ENCODE results near the gene KCNF1.

Gene KCNF1

GRCh38 chr2:10947446-10948187 lies 35.9 kb downstream of the KCNF1 start:
- Histone ChIP-seq H3K4me3 (ENCODE audit: low read length) (no peak overlapping the region), H3K4me1 (ENCODE audit: control insufficient read depth, low read length) (no peaks in the 10 kb centered on the region)
- no peak for TF ChIP-seq CTCF (IDR thresholded peaks at IDR 0.05; ENCODE audit: low read depth, low read length, poor library complexity, severe bottlenecking)
- no peak for TF ChIP-seq EZH2phosphoT487 (IDR thresholded peaks at IDR 0.05; ENCODE audit: borderline replicate concordance, low read length)

GRCh38 chr2:10948188-10948564 lies 36.4 kb downstream of the KCNF1 start:
- Histone ChIP-seq H3K27me3 (ENCODE audit: control insufficient read depth, low read length) (peaks cover 2% of the 10 kb centered on the region; the same call in 1 of the 2 replicates), H3K4me2 (ENCODE audit: low read length) (no peak overlapping the region), H3K4me3 (ENCODE audit: low read length) (no peak overlapping the region), H3K4me1 (ENCODE audit: control insufficient read depth, low read length) (no peaks in the 10 kb centered on the region), H3K79me2 (ENCODE audit: control insufficient read depth, low read length) (no peaks in the 10 kb centered on the region), H3K9me2 (replicated peaks; ENCODE audit: control insufficient read depth, low read length) (no peaks in the 10 kb centered on the region), H3K36me3 (ENCODE audit: control insufficient read depth, low read length) (no peaks in the 10 kb centered on the region), H3K9me3 (ENCODE audit: control insufficient read depth, insufficient read depth, low read length) (peaks cover 5% of the 10 kb centered on the region; the same call in 1 of the 2 replicates), H4K20me1 (ENCODE audit: control insufficient read depth, insufficient read depth, low read depth, low read length) (no peaks in the 10 kb centered on the region), H3F3A (ENCODE audit: control insufficient read depth, insufficient read depth) (no peaks in the 10 kb centered on the region), H3K27ac (ENCODE audit: low read depth, low read length) (no peak overlapping the region)
- TF ChIP-seq EZH2phosphoT487 (IDR thresholded peaks at IDR 0.05; ENCODE audit: borderline replicate concordance, low read length) (no peak), CTCF (IDR thresholded peaks at IDR 0.05; ENCODE audit: low read depth, low read length, poor library complexity, severe bottlenecking) (no peak)

More at GRCh38 chr2:10947446-10948187, 35.9 kb downstream of the KCNF1 start:
- no peak overlapping the region for H3K4me2 ChIP-seq (ENCODE audit: low read length)
- no peaks in the 10 kb centered on the region for H3K9me2 ChIP-seq (replicated peaks; ENCODE audit: control insufficient read depth, low read length)
- no peaks in the 10 kb centered on the region for H3K36me3 ChIP-seq (ENCODE audit: control insufficient read depth, low read length)
- H3K9me3 ChIP-seq (ENCODE audit: control insufficient read depth, insufficient read depth, low read length), result no peaks in the 10 kb centered on the region; the same call in 1 of the 2 replicates
- H3K27me3 ChIP-seq (ENCODE audit: control insufficient read depth, low read length), result peaks cover 2% of the 10 kb centered on the region; the same call in 1 of the 2 replicates
- no peaks in the 10 kb centered on the region for H3K79me2 ChIP-seq (ENCODE audit: control insufficient read depth, low read length)
- no peaks in the 10 kb centered on the region for H4K20me1 ChIP-seq (ENCODE audit: control insufficient read depth, insufficient read depth, low read depth, low read length)
- H3K27ac ChIP-seq (ENCODE audit: low read depth, low read length), result no peak overlapping the region
- no peaks in the 10 kb centered on the region for H3F3A ChIP-seq (ENCODE audit: control insufficient read depth, insufficient read depth)

- Histone ChIP-seq H3K9me3 (ENCODE audit: control insufficient read depth, insufficient read depth, low read length) (peaks cover 9% of the 10 kb centered on the region; the same call in 1 of the 2 replicates), H3K4me3 (ENCODE audit: low read length) (no peak overlapping the region), H3K79me2 (ENCODE audit: control insufficient read depth, low read length) (no peaks in the 10 kb centered on the region), H3K27ac (ENCODE audit: low read depth, low read length) (no peak overlapping the region), H3K4me2 (ENCODE audit: low read length) (no peak overlapping the region), H4K20me1 (ENCODE audit: control insufficient read depth, insufficient read depth, low read depth, low read length) (no peaks in the 10 kb centered on the region), H3K9me2 (replicated peaks; ENCODE audit: control insufficient read depth, low read length) (no peaks in the 10 kb centered on the region), H3F3A (ENCODE audit: control insufficient read depth, insufficient read depth) (no peaks in the 10 kb centered on the region), H3K4me1 (ENCODE audit: control insufficient read depth, low read length) (no peaks in the 10 kb centered on the region), H3K36me3 (ENCODE audit: control insufficient read depth, low read length) (no peaks in the 10 kb centered on the region), H3K27me3 (ENCODE audit: control insufficient read depth, low read length) (peaks cover 2% of the 10 kb centered on the region; the same call in 1 of the 2 replicates)
- no peak for TF ChIP-seq CTCF (IDR thresholded peaks at IDR 0.05; ENCODE audit: low read depth, low read length, poor library complexity, severe bottlenecking)
- no peak for TF ChIP-seq EZH2phosphoT487 (IDR thresholded peaks at IDR 0.05; ENCODE audit: borderline replicate concordance, low read length)
Measured at GRCh38 chr2:10948606-10949230, 37.0 kb downstream of the KCNF1 start.
